Kidney (tissue), 14 donors: ENCODE data around the gene PRR19. TPM values are rescaled to one million over a fixed set of nuclear protein-coding genes. Genes with fewer than 3 reads are reported as not detected.
A peak's percentile ranks its signal among the peaks of the same experiment; 100 is the strongest.

ENCODE experiments used
- DNase-seq, 5 donors: peaks; one replicate each; pipeline ENCODE4 v3.0.0-alpha.2; 2013 to 2020
- FAIRE-seq: peaks from 2 replicates; lab custom pipeline; 2012; peaks lifted over from hg19 to GRCh38; lab: Jason Lieb, UNC
- H3K27ac ChIP-seq, 2 donors: one replicate each; pipeline ENCODE4 v1.7.0; 2013; ENCODE audit warnings: low read depth in 2 of 2, low read length in 2 of 2, inconsistent platforms in 1 of 2
- H3K27me3 ChIP-seq: one replicate; pipeline ENCODE4 v1.7.1; 2013; ENCODE audit warnings: low read length, inconsistent platforms; ENCODE audit not compliant: control insufficient read depth, insufficient read depth
- H3K36me3 ChIP-seq, 3 donors: one replicate each; pipeline versions ENCODE4 v1.7.0 to v1.7.1; 2013; ENCODE audit warnings: low read length in 3 of 3, control low read depth in 1 of 3, inconsistent platforms in 1 of 3; ENCODE audit not compliant: insufficient read depth in 3 of 3, control insufficient read depth in 2 of 3
- H3K4me1 ChIP-seq, 3 donors: one replicate each; pipeline versions ENCODE4 v1.7.0 to v1.7.1; 2013; ENCODE audit warnings: low read length in 3 of 3, inconsistent platforms in 1 of 3, low read depth in 1 of 3; ENCODE audit not compliant: control insufficient read depth in 2 of 3, insufficient read depth in 2 of 3
- H3K4me3 ChIP-seq, 3 donors: one replicate each; pipeline versions ENCODE4 v1.7.0 to v1.8.1; 2013; ENCODE audit warnings: low read length in 3 of 3, control low read depth in 1 of 3, inconsistent platforms in 1 of 3
- H3K9ac ChIP-seq, 3 donors: one replicate each; pipeline versions ENCODE4 v1.7.0 to v1.7.1; 2013; ENCODE audit warnings: low read length in 3 of 3, control low read depth in 1 of 3, inconsistent platforms in 1 of 3
- H3K9me3 ChIP-seq, 3 donors: one replicate each; pipeline versions ENCODE4 v1.7.0 to v1.7.1; 2013; ENCODE audit warnings: low read length in 3 of 3, control low read depth in 1 of 3, inconsistent platforms in 1 of 3; ENCODE audit not compliant: control insufficient read depth in 2 of 3, insufficient read depth in 1 of 3
- intact Hi-C: fragments of 100-400 bp; cut with DNase I; formaldehyde crosslinking; loops from one replicate; pipeline ENCODE4 v1.11.1; 2022
- polyA plus RNA-seq: library from polyadenylated mRNA; stranded (reverse); fragments of 350-450 nt; fragmentation: Illumina TruSeq; extraction: RNeasy Lipid Tissue Mini Kit (QIAGEN cat#74804); gene quantifications from one replicate; pipeline ENCODE4 v1.2.3, GENCODE V29; 2014; ENCODE audit warnings: low read depth, low replicate concordance; ENCODE audit not compliant: insufficient read depth
- total RNA-seq: library from RNA; stranded (reverse); fragmentation: NEBNext Ultra II Directional; extraction: Animal tissue kit (Norgen Biotek cat#: 25700); gene quantifications from one replicate; pipeline ENCODE4 v1.2.1, GENCODE V29; 2021
- TF ChIP-seq, protein P1 (sequence below): IDR thresholded peaks from 3 replicates; pipeline ENCODE4 v1.5.1; 2012; ENCODE audit warnings: mild to moderate bottlenecking, moderate library complexity, borderline replicate concordance; ENCODE audit not compliant: insufficient read depth; ENCODE audit errors: extremely low read depth
- donor health status: control.
- donor health status: control.
- donor health status: control.
- donor health status: control.
- donor health status: control.
- donor health status: DM: yes; HTN: yes; CAD: no.
- donor health status: Normal renal cell carcinoma (clear cell type).

PRR19 gene
- total and polyA plus RNA-seq, 2 donors from 2014 or later: 0.47 to 0.71 TPM

GRCh38 chr19:42293540-42293939 lies 8.4 kb upstream of the PRR19 start:
- no peaks in the 10 kb centered on the region for H3K27me3 ChIP-seq
- peaks cover 0 to 4% (median 0%) of the 10 kb centered on the region in 3 donors for H3K4me1 ChIP-seq
- no peak overlapping the region for H3K4me3 ChIP-seq
- H3K9me3 ChIP-seq: no peaks in the 10 kb centered on the region
- TF ChIP-seq, protein P1, sequence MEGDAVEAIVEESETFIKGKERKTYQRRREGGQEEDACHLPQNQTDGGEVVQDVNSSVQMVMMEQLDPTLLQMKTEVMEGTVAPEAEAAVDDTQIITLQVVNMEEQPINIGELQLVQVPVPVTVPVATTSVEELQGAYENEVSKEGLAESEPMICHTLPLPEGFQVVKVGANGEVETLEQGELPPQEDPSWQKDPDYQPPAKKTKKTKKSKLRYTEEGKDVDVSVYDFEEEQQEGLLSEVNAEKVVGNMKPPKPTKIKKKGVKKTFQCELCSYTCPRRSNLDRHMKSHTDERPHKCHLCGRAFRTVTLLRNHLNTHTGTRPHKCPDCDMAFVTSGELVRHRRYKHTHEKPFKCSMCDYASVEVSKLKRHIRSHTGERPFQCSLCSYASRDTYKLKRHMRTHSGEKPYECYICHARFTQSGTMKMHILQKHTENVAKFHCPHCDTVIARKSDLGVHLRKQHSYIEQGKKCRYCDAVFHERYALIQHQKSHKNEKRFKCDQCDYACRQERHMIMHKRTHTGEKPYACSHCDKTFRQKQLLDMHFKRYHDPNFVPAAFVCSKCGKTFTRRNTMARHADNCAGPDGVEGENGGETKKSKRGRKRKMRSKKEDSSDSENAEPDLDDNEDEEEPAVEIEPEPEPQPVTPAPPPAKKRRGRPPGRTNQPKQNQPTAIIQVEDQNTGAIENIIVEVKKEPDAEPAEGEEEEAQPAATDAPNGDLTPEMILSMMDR: peak; percentile 2
- FAIRE-seq (no peak), DNase-seq (peak in 4 of 5 donors; percentile 63 to 75 (median 68))
- H3K36me3 ChIP-seq: peaks cover 0 to 20% (median 3%) of the 10 kb centered on the region in 3 donors
- intact Hi-C loops: no loop called here
- H3K27ac ChIP-seq: no peak overlapping the region
- no peak overlapping the region for H3K9ac ChIP-seq

- peaks cover 0 to 18% (median under 1%) of the 10 kb centered on the region in 3 donors for H3K36me3 ChIP-seq
- TF ChIP-seq, protein P1: no peak
Observed at GRCh38 chr19:42293948-42294347, 8.0 kb upstream of the PRR19 start.

GRCh38 chr19:42294471-42295137 lies 7.3 kb upstream of the PRR19 start:
- FAIRE-seq: no peak
- H3K4me1 ChIP-seq: peaks cover 0 to 4% (median 0%) of the 10 kb centered on the region in 3 donors
- H3K27me3 ChIP-seq: no peaks in the 10 kb centered on the region
- H3K9ac ChIP-seq: no peak overlapping the region
- H3K9me3 ChIP-seq: no peaks in the 10 kb centered on the region
- intact Hi-C loops: no loop called here
- peak in 1 of 5 donors; percentile 69 for DNase-seq
- H3K36me3 ChIP-seq: peaks cover 0 to 11% (median 0%) of the 10 kb centered on the region in 3 donors
- TF ChIP-seq, protein P1: no peak
- H3K27ac ChIP-seq: no peak overlapping the region
- H3K4me3 ChIP-seq: no peak overlapping the region

More at GRCh38 chr19:42293948-42294347, 8.0 kb upstream of the PRR19 start:
- DNase-seq (peak in 1 of 5 donors; percentile 77), FAIRE-seq (no peak)
- Histone ChIP-seq H3K9ac (no peak overlapping the region), H3K4me3 (no peak overlapping the region), H3K9me3 (no peaks in the 10 kb centered on the region), H3K4me1 (peaks cover 0 to 4% (median 0%) of the 10 kb centered on the region in 3 donors), H3K27me3 (no peaks in the 10 kb centered on the region), H3K27ac (no peak overlapping the region)
- intact Hi-C loops: no loop called here
